CMK (cell line): ENCODE results near the gene SEPTIN5.

ENCODE experiments used
- DNase-seq: peaks from one replicate; pipeline ENCODE4 v3.0.0-alpha.2; 2010; ENCODE audit warnings: low read depth

SEPTIN5 gene

GRCh38 chr22:19733755-19734154, 19.5 kb downstream of the SEPTIN5 start:
- DNase-seq, result no peak

GRCh38 chr22:19734163-19734562, 19.9 kb downstream of the SEPTIN5 start:
- DNase-seq, result no peak

- no peak for DNase-seq
These were observed 20.6 kb downstream of the SEPTIN5 start for GRCh38 chr22:19734837-19735382.

GRCh38 chr22:19735665-19736510, 21.6 kb downstream of the SEPTIN5 start:
- no peak for DNase-seq

DNA sequence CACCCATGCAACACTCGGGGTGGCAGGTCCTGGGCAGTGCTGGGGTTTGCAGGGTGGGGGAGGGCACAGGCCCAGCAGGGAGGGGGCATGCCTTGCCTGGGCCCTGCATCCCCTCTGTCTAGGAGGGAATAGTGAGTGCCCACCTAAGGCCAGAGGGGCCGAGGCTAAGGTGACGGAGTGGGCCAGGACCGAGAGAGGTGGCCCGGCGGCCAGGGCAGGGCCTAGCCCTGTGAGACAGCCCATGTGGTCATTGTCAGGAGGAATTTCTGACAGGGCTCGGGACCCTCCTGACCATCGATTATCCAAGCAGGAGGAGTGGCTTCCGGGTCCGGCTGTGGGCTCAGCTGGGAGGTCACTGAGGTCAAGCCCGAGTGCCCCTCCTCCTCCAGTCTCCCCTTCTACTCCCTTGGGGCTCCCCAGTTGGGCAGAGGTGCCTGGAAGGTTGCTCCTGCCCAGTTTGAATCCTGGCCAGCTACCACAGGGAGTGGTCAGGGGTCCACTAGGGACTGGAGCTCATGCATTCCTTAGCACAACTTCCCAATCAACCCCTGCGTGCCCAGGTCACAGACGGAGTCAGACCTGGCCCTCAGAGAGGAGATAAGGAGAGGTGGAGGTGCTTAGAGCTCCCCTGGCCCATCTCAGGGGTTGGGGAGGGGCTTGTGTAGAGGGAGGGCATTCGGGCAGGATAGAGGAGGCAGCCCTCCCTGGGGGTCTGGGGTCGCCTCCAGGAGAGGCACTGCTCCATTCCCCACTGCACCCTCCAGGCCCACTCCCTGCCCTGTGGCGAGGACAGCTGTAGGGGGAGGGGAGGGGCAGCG, 23.8 kb downstream of the SEPTIN5 start:
- DNase-seq, result no peak

- no peak for DNase-seq
These were observed 24.6 kb downstream of the SEPTIN5 start for GRCh38 chr22:19738664-19739447.

- no peak for DNase-seq
These were observed 25.2 kb downstream of the SEPTIN5 start for GRCh38 chr22:19739448-19739895.

DNA sequence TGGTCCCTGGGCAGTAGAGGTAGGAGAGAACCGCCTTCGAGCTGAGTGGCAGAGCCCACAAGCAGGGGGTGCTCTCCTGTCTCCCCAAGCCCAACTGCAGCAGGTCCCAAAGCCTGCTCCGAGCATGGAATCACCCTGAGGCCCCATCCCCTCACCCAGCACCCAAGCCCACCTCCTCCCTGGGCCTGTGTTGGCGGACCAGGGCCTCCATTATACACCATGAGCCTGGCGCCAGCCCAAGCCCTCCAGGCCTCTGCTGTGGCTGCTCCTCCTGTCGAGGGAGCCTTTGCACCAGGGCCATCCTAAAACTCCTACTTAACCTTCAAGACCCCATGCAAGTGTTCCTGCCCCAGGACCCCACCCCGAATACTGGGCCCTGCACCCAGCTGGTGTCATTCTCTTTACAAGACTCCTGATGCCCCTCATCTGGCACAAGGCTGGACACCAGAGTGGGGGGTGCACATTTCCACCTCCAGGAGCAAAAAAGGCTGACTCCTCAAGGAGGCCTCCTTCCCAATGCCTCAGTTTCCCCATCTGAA, 25.7 kb downstream of the SEPTIN5 start:
- DNase-seq, result no peak

DNA sequence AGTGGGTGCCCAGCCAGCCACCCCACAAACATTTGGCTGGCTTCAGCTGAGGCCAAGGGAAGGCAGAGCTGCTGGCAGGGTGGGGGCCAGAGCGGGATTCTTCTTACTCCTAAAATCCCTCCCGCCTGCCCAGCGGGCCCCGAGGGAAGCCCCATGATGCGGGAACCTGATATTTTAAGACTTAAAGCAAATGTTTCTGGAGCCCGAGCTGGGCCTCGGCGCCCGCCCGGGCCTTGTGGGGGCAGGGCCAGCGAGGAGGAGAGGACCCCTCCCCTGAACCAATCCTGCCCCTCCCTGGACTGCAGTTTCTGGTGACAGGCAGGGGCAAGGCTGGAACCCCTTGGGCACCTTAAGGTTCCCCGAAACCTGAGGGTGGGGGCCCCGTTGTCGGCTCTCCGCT, 26.3 kb downstream of the SEPTIN5 start:
- DNase-seq, result no peak

DNA sequence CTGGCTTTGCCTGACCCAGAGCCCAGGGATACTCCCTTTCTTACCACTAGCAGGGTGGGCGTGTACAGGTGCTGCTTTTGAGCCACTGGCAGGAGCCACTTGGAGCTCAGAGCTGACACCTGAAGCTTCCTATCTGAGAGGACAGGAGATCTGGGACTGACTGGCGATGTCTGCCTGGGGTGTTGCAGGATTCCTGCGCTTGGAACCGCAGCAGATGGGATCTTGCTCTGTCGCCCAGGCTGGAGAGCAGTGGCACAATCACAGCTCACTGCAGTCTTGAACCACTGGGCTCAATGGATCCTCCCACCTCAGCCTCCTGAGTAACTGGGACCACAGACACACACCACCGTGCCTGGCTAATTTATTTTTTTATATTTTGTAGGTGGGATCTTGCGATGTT, 26.8 kb downstream of the SEPTIN5 start:
- no peak for DNase-seq

GRCh38 chr22:19742160-19743066, 28.1 kb downstream of the SEPTIN5 start:
- no peak for DNase-seq

DNA sequence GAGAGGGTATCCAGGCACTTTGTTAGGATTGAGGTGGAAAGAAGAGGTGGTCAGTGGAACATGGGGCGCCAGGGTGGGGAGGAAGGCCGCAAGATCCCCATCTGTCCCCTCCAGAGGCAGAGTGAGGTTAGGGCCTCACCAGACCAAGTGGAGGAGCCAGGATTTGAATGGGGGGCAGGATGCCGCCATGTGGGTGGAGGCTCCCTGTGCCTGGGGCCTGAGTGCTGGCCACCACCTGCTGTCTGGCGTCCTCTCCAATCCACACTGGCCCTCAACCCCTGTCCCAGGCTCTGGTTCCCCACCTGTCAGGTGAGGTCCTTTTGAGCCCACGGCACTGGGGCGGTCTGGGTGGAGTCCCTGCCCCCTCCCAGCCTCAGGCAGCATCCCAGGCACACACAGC, 28.8 kb downstream of the SEPTIN5 start:
- no peak for DNase-seq

DNA sequence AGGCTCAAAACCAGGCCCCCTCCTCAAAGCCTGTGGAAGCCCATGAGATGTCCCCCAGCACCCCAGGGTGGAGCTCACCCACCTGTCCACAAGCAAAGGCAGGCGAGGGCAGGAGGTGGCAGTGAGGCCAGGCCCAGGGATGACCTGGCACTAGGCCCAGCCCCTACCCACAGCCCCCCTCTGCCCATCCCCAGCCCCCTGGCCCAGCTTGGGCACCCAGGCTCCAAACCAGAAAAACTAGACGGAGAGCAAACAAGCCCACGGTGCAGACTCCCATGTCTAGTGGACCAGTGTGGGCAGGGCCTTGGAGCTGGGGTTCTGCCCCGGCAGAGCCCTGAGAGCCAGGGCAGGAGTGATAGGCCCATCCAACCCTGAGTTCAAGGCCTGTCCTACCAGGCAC, 29.3 kb downstream of the SEPTIN5 start:
- no peak for DNase-seq

DNA sequence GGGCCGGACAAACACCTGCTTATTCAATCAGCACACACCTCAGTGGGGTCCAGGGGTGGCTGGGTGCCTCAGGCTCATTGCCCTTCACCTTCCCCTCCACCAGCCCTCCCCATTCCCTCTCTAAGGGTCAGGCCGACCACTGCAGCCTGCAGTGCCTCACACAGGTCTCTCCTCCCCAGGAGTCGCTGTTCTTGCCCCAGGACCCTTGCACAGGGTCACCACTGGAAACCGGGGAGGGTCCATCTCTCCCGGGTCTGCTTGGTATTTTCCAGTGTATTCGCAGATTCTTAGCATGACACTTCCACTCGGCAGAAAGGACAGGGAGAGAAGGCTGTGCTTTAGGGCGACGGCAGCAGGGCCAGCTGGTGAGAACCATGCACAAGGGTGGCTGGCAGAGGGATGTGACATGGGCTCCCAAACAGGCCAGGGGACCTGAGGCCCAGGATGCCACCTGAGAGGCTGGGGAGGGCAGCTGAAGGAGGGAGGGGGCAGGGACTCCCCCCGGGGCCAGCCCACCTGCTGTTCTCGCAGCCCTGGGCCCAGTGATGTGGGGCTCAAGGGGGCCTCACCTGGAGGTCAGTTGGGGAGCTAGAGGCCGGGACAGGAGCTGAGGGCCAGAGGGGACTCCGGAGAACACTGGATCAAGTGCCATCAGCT, 30.2 kb downstream of the SEPTIN5 start:
- no peak for DNase-seq

DNA sequence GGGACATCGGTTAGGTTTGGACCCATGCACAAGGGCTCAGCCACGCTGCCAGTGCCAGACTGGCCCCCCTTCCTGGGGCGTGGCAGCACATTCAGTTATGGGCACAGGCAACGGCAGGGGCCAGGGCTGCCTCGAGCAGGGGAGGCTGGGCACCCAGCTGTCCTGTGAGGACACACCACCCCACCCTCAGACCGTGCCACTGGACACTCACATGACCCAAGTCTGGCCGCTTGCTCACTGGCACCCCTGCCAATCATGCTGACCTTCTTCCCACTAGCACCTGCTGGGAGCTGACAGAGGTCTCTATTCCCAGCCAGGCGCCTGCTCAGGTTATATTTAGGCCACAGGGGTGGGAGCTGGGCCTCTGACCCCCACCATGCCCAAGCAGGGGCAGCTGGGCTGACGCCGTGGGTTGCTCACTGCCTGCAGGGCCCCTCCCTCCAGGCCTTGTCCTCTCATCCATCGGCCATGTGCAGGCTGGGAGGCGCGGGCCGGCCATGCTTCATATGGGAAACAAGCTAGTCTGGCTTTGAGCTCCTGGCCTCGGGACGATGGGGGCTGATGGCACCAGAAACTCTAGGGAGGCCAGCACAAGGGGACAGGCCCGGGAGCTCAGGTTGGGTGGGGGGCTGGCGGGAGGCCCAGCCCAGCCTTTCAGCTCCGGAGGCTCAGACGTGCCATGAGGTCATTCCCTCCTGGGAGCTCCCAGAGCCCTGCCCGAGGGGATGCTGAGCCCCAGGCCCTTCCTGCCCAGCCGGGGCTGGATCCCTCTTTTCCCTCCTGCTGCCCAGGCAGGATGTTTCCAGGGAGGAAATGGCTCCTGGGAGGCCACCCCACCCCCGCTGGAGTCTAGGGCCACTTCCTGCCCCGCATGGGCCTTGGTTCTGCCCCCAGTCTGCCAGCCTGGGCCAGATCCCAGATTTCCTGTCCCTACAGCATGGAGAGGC, 31.1 kb downstream of the SEPTIN5 start:
- DNase-seq, result no peak

- DNase-seq, result no peak
These were observed 32.4 kb downstream of the SEPTIN5 start for GRCh38 chr22:19746726-19747125.

- DNase-seq, result no peak
These were observed 33.2 kb downstream of the SEPTIN5 start for GRCh38 chr22:19747551-19747950.

DNA sequence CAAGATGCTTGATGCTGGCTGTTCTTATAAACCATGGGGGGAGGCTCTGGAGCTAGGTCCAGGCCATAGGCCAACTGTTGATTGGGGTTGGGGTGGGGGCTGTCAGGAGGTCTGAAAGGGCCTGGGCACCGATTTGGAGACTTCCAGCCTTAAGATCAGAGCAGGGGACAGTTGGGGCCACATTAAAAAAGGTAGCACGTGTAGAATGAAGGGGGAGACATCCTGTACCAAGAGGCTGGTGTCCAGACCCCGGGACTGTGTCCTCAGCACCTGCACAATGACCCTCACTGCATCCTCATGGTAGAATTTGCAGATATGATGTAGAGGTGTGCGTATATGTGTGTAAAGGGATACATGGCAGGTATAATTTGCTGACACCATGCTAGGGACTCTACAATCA, 33.8 kb downstream of the SEPTIN5 start:
- no peak for DNase-seq
